Measurements from ENCODE around the gene CRYZL1. TPM values are rescaled to one million over a fixed set of nuclear protein-coding genes. Genes with fewer than 3 reads are reported as not detected.
"Not testable (repeated sequence)": the region's sequence is repeated elsewhere in the genome, so short reads cannot be mapped to it uniquely, and the experiment has no call there.

The CRYZL1 gene
- total RNA-seq, 2 donors from 2014 or later, result 31.5 to 36.0 TPM

DNA sequence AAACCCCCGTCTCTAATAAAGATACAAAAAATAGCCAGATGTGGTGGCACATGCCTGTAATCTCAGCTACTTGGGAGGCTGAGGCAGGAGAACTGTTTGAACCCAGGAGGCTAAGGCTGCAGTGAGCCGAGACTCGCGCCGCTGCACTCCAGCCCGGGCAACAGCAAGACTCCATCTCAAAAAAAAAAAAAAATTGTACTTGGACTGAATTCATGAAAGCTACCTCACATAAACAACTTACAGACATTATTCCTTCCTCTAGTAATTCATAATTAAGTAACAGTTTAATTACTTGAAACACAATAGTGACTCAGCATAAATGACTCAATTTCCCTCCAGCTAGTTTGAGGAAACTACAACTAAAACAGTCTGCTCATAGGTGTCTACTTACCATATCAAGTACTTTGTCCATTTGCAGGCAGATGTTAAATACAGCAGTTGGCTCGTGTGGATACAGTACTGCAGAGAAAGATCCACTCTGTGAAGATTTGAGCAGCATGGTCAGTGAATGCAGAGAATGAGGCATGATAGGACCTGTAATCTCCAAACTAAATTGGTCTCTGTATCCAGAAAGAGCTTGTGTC lies 62.5 kb downstream of the CRYZL1 start:
- intact Hi-C loops (cut with DNase I), result no loop called here
- no peak overlapping the region for H3K27ac ChIP-seq
- no peak for DNase-seq

DNA sequence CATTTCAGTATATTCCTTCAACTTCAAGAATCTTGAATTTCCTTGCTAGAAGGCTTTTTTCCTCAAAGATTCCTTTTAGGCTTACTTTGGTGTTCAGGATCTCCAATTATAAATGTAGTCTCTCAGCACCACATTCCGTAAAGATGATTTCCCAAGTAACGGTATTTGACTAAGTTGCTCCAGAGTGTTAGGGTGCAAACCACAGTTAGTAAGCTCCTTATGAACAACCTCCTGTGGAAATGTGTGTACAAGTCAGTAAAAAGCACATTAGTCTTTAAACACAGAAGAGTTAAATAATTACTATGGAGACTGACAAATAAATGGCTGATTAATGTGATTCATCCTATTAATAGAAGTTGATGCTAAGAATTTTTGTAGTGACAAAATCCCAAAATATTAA lies 63.3 kb downstream of the CRYZL1 start:
- H3K4me3 ChIP-seq, result no peak overlapping the region
- no peak overlapping the region for H3K27ac ChIP-seq
- no peaks in the 10 kb centered on the region for H3K36me3 ChIP-seq
- H3K9ac ChIP-seq (ENCODE audit: low read depth in 2 of 2, low read length in 2 of 2), result no peak overlapping the region
- no peaks in the 10 kb centered on the region for H3K4me1 ChIP-seq
- no peak for DNase-seq
- intact Hi-C loops (cut with DNase I), result no loop called here
- H3K27me3 ChIP-seq, result no peaks in the 10 kb centered on the region
- TF ChIP-seq, protein P1, sequence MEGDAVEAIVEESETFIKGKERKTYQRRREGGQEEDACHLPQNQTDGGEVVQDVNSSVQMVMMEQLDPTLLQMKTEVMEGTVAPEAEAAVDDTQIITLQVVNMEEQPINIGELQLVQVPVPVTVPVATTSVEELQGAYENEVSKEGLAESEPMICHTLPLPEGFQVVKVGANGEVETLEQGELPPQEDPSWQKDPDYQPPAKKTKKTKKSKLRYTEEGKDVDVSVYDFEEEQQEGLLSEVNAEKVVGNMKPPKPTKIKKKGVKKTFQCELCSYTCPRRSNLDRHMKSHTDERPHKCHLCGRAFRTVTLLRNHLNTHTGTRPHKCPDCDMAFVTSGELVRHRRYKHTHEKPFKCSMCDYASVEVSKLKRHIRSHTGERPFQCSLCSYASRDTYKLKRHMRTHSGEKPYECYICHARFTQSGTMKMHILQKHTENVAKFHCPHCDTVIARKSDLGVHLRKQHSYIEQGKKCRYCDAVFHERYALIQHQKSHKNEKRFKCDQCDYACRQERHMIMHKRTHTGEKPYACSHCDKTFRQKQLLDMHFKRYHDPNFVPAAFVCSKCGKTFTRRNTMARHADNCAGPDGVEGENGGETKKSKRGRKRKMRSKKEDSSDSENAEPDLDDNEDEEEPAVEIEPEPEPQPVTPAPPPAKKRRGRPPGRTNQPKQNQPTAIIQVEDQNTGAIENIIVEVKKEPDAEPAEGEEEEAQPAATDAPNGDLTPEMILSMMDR (IDR thresholded peaks at IDR 0.05), result no peak
- no peaks in the 10 kb centered on the region for H3K9me3 ChIP-seq

More for the DNA sequence above, 62.5 kb downstream of the CRYZL1 start:
- Histone ChIP-seq H3K36me3 (no peaks in the 10 kb centered on the region), H3K9ac (ENCODE audit: low read depth in 2 of 2, low read length in 2 of 2) (no peak overlapping the region), H3K9me3 (no peaks in the 10 kb centered on the region), H3K4me1 (no peaks in the 10 kb centered on the region), H3K27me3 (no peaks in the 10 kb centered on the region), H3K4me3 (no peak overlapping the region)
- TF ChIP-seq, protein P1 (IDR thresholded peaks at IDR 0.05), result no peak

DNA sequence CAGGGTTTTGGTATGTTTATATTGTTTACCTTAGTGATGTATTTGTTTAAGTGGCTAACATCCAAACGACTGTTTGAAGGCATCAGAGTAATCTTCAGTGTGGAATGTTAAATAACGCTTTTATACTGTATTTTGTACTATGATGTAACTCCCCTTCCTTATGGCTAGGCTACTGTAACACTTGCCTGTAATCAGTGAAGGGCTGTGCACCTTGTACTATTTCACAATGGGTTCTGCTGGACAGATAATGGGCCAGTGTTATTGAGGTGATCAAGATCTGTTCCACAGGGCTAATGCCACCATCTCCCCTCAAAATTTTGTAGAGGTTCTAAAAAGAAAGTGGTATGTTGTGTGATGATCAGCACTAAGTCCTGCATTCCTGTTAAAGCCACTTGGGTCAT lies 64.8 kb downstream of the CRYZL1 start:
- H3K36me3 ChIP-seq; H3K9ac ChIP-seq (ENCODE audit: low read depth in 2 of 2, low read length in 2 of 2); H3K4me1 ChIP-seq; H3K27ac ChIP-seq; H3K9me3 ChIP-seq; H3K27me3 ChIP-seq; DNase-seq; intact Hi-C loops (cut with DNase I); H3K4me3 ChIP-seq: not testable (repeated sequence)

DNA sequence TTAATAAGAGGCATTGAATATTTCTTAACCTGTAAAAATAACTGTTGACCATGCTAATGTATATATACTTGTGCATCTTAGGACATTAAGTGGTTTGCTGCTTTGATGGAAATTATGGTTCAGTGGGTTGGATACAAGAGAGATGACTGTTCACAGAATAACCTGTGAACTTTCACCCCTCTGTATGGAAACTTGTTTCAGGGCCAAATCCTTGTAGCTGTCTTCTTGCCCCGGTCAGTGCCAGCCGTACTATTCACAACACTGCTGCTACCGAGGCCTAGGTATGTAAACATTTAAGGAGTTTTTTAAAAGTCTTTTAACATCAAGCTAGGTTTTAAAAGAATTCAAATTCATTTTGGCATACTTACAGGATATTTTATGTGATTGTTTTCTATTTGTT lies 69.2 kb downstream of the CRYZL1 start:
- no peak for DNase-seq
- TF ChIP-seq, protein P1 (IDR thresholded peaks at IDR 0.05), result no peak
- H3K27me3 ChIP-seq, result no peaks in the 10 kb centered on the region
- intact Hi-C loops (cut with DNase I), result no loop called here
- H3K4me1 ChIP-seq, result no peaks in the 10 kb centered on the region
- no peak overlapping the region for H3K27ac ChIP-seq
- H3K9ac ChIP-seq (ENCODE audit: low read depth in 2 of 2, low read length in 2 of 2), result no peak overlapping the region
- H3K36me3 ChIP-seq, result peaks cover 18% of the 10 kb centered on the region
- H3K4me3 ChIP-seq, result no peak overlapping the region
- no peaks in the 10 kb centered on the region for H3K9me3 ChIP-seq

DNA sequence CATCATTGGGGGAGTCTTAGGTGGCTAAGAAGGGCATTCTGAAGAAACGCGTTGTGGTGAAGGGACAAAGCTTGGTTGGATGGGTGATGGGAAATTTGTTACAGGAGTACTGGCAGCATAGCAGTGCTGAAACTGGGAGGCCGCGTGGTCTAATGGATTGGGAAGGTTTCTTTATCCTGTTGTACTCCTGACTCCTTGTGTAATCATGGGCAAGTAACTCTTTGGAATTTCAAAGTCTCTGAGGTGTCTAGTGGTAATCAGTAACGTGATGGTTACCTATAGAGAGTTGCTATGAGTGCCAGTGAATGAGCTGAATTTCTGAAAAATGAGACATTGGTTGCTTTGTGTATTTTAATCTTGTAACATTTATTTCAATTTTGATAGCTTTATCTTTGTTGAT lies 71.5 kb downstream of the CRYZL1 start:
- H3K9ac ChIP-seq (ENCODE audit: low read depth in 2 of 2, low read length in 2 of 2), result no peak overlapping the region
- no peaks in the 10 kb centered on the region for H3K27me3 ChIP-seq
- no peaks in the 10 kb centered on the region for H3K9me3 ChIP-seq
- H3K27ac ChIP-seq, result no peak overlapping the region
- peaks cover 18% of the 10 kb centered on the region for H3K36me3 ChIP-seq
- no peaks in the 10 kb centered on the region for H3K4me1 ChIP-seq
- intact Hi-C loops (cut with DNase I), result no loop called here
- H3K4me3 ChIP-seq, result no peak overlapping the region
- TF ChIP-seq, protein P1 (IDR thresholded peaks at IDR 0.05), result no peak
- DNase-seq, result no peak

DNA sequence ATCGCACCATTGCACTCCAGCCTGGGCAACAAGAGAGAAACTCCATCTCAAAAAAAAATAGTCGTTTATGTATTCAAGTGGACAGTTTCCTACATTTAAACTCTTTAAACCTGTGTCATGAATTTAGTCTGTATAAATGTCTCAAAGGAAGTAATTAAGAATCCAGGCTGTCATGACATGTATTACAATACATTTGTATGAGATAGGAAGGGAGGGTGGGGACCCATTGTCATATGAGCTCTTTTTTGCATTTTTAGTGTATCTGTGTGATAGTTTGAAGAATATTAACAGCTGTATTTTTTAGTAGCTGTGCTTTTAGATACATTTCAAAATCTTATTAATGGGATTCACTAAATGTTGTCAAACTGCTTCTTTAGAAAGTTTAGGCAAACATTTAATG lies 73.1 kb downstream of the CRYZL1 start:
- no peak overlapping the region for H3K27ac ChIP-seq

More for the DNA sequence above, 73.1 kb downstream of the CRYZL1 start:
- intact Hi-C loops (cut with DNase I), result no loop called here
- no peak overlapping the region for H3K4me3 ChIP-seq
- TF ChIP-seq, protein P1 (IDR thresholded peaks at IDR 0.05), result no peak
- no peak for DNase-seq
- H3K9ac ChIP-seq (ENCODE audit: low read depth in 2 of 2, low read length in 2 of 2), result no peak overlapping the region
- peaks cover 18% of the 10 kb centered on the region for H3K36me3 ChIP-seq
- H3K9me3 ChIP-seq, result no peaks in the 10 kb centered on the region
- H3K27me3 ChIP-seq, result no peaks in the 10 kb centered on the region
- H3K4me1 ChIP-seq, result no peaks in the 10 kb centered on the region

Measured in colonic mucosa (tissue), 4 donors.